Measurements from ENCODE around the gene RASGRP1. TPM values are rescaled to one million over a fixed set of nuclear protein-coding genes. Genes with fewer than 3 reads are reported as not detected.

RASGRP1 gene
- total RNA-seq, 1 experiment from 2014 or later: 0.85 TPM

GRCh38 chr15:38453971-38454695, 110.5 kb downstream of the RASGRP1 start, which contains the start of gene FAM98B:
TSS of gene FAM98B (plus strand) at chr15:38454127. CDS start at chr15:38454162, 35 bp downstream.
- Histone ChIP-seq H3K14ac (ENCODE audit: insufficient read depth, low read length) (peak within 1 kb of the TSS; percentile 100), H2AFZ (ENCODE audit: low read length) (peak within 1 kb of the TSS; percentile 99), H3K4me2 (ENCODE audit: insufficient read depth, insufficient read length, low read length) (peak within 1 kb of the TSS; percentile 81), H2BK12ac (ENCODE audit: insufficient read length, low read depth, low read length) (no peak within 1 kb of the TSS), H4K8ac (replicated peaks; ENCODE audit: insufficient read length, low read depth, low read length) (no peak within 1 kb of the TSS), H3K79me1 (ENCODE audit: insufficient read depth, low read depth, low read length, poor library complexity, severe bottlenecking) (peaks cover 15% of the 10 kb centered on the region), H2BK120ac (ENCODE audit: low read depth, low read length, poor library complexity, severe bottlenecking) (no peak within 1 kb of the TSS), H3T11ph (ENCODE audit: low read length) (peak within 1 kb of the TSS; percentile 20), H2BK20ac (ENCODE audit: low read depth, low read length, poor library complexity, severe bottlenecking) (no peak within 1 kb of the TSS), H3K27me3 (ENCODE audit: insufficient read depth, low read length) (no peaks in the 10 kb centered on the region), H2BK15ac (ENCODE audit: low read depth, low read length) (no peak within 1 kb of the TSS), H3K56ac (ENCODE audit: insufficient read length, low read depth, low read length) (no peak within 1 kb of the TSS), H3K4me1 (ENCODE audit: insufficient read depth, low read length) (no peaks in the 10 kb centered on the region; the same call in 1 of the 2 replicates), H3K4ac (ENCODE audit: low read depth, low read length) (no peak within 1 kb of the TSS; the same call in 1 of the 2 replicates), H4K5ac (ENCODE audit: insufficient read length, low read depth, low read length) (peak within 1 kb of the TSS; percentile 48), H3K18ac (ENCODE audit: insufficient read length, low read depth, low read length) (peak within 1 kb of the TSS; percentile 99), H3K9me3 (ENCODE audit: control insufficient read depth, low read depth, low read length) (no peaks in the 10 kb centered on the region), H3K23ac (ENCODE audit: insufficient read length, low read depth, low read length) (no peak within 1 kb of the TSS), H2AK5ac (ENCODE audit: insufficient read length, low read length) (no peak within 1 kb of the TSS), H3K9ac (ENCODE audit: extremely low read depth, insufficient read length, low read length) (peak within 1 kb of the TSS; percentile 96), H3K79me2 (ENCODE audit: insufficient read depth, low read length) (peaks cover 32% of the 10 kb centered on the region), H4K20me1 (ENCODE audit: control insufficient read depth, insufficient read depth, insufficient read length) (peaks cover 2% of the 10 kb centered on the region), H3K23me2 (ENCODE audit: insufficient read length, low read depth, low read length, poor library complexity, severe bottlenecking) (peaks cover 5% of the 10 kb centered on the region), H4K91ac (ENCODE audit: insufficient read length, low read depth, low read length) (no peak within 1 kb of the TSS), H3K27ac (ENCODE audit: insufficient read length, low read depth, low read length) (peak within 1 kb of the TSS; percentile 84), H2BK5ac (ENCODE audit: insufficient read length, low read length) (peak within 1 kb of the TSS; percentile 47)
- H3K27me3 Mint-ChIP-seq (ENCODE audit: low read depth): peaks cover 2% of the 10 kb centered on the region
- H3K9me3 Mint-ChIP-seq: no peaks in the 10 kb centered on the region
- peak within 1 kb of the TSS; percentile 98 to 99 (median 99) for H3K27ac Mint-ChIP-seq
- peaks cover 3 to 4% (median 3%) of the 10 kb centered on the region in 3 experiments; a peak in 2 of 7 replicates for H3K36me3 Mint-ChIP-seq (ENCODE audit: insufficient read depth in 1 of 3, low read depth in 3 of 3)
- DNase-seq: peak; percentile 89
- H3K4me3 Mint-ChIP-seq: peak within 1 kb of the TSS; percentile 91 to 98
- TF ChIP-seq, protein P1, sequence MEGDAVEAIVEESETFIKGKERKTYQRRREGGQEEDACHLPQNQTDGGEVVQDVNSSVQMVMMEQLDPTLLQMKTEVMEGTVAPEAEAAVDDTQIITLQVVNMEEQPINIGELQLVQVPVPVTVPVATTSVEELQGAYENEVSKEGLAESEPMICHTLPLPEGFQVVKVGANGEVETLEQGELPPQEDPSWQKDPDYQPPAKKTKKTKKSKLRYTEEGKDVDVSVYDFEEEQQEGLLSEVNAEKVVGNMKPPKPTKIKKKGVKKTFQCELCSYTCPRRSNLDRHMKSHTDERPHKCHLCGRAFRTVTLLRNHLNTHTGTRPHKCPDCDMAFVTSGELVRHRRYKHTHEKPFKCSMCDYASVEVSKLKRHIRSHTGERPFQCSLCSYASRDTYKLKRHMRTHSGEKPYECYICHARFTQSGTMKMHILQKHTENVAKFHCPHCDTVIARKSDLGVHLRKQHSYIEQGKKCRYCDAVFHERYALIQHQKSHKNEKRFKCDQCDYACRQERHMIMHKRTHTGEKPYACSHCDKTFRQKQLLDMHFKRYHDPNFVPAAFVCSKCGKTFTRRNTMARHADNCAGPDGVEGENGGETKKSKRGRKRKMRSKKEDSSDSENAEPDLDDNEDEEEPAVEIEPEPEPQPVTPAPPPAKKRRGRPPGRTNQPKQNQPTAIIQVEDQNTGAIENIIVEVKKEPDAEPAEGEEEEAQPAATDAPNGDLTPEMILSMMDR (conservative IDR thresholded peaks at IDR 0.05): no peak; the same call in 2 of the 3 replicates
- no CpG with 5 or more reads among the region's 49 CpGs for WGBS (ENCODE audit: extremely low coverage, insufficient read length, low lambda C conversion rate)
- H3K4me1 Mint-ChIP-seq: peaks cover 6 to 8% of the 10 kb centered on the region in 2 experiments
